Stimulated activated naive CD8-positive, alpha-beta T cell treated with anti-CD3 and anti-CD28 coated beads, Interleukin-15, Interleukin-2, amounts not matched to agents 100 ng/mL and 50 ng/mL, for 24 hours (primary cell): ENCODE measurements around the gene JADE2.
"Not testable (repeated sequence)": the region's sequence is repeated elsewhere in the genome, so short reads cannot be mapped to it uniquely, and the experiment has no call there.

Experiments used
- H3K27ac Mint-ChIP-seq: one replicate; pipeline ENCODE4 v1.8.0; 2021; ENCODE audit warnings: mild to moderate bottlenecking, mixed read lengths
- H3K27me3 Mint-ChIP-seq: one replicate; pipeline ENCODE4 v1.8.0; 2021; ENCODE audit warnings: mixed read lengths
- H3K36me3 Mint-ChIP-seq: one replicate; pipeline ENCODE4 v1.8.0; 2021; ENCODE audit warnings: low read depth, mixed read lengths
- H3K4me1 Mint-ChIP-seq: one replicate; pipeline ENCODE4 v1.8.0; 2021; ENCODE audit warnings: low read depth, mixed read lengths
- H3K4me3 Mint-ChIP-seq: one replicate; pipeline ENCODE4 v1.8.0; 2021; ENCODE audit warnings: mild to moderate bottlenecking, mixed read lengths
- H3K9me3 Mint-ChIP-seq: one replicate; pipeline ENCODE4 v1.8.0; 2021; ENCODE audit warnings: mixed read lengths

Gene JADE2

DNA sequence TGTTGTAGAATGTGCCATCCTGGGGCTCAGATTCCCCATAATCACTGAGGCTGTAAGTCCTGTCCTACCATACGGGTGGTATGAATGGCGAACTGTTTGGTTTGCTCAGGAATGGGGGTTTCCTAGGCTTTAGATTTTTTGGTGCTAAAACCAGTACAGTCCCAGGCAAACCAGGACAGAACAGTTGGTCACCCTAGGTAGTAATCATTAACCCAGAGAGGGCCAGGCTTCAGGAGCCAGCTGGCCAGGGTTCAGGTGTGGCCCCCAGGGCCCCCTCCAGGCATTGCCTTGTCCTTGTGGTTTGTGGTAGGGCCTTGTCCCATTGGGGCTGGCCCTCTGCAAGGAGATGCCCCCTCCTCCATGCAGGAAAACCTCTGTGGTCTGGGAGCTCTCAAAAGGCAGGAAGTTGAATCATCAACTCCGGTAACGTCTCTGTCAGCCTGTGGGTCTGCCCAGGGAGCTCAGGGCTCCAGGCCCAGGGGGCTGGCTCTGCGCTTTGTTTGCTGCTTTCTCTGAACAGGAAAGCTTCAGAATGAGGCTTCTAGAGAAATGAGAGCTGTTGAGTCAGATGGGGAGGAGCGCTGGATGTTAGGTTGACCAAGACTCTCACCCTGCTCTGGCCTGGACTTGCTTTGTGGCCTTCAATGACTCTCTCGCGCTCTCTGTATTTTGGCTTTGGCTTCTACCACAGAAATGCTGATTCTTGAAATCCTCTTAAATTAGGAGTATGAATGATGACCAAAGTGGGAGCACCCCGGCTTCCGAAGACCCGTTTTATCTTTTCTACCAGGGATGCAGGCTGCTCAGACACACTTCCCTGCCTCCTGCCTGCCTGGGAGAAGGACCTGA is 22.2 kb upstream of the JADE2 start:
- no peaks in the 10 kb centered on the region for H3K9me3 Mint-ChIP-seq
- H3K36me3 Mint-ChIP-seq = no peaks in the 10 kb centered on the region
- no peaks in the 10 kb centered on the region for H3K27me3 Mint-ChIP-seq
- H3K4me1 Mint-ChIP-seq = peaks cover 34% of the 10 kb centered on the region
- peak overlapping the region; percentile 95 for H3K27ac Mint-ChIP-seq
- H3K4me3 Mint-ChIP-seq = peak overlapping the region; percentile 33

DNA sequence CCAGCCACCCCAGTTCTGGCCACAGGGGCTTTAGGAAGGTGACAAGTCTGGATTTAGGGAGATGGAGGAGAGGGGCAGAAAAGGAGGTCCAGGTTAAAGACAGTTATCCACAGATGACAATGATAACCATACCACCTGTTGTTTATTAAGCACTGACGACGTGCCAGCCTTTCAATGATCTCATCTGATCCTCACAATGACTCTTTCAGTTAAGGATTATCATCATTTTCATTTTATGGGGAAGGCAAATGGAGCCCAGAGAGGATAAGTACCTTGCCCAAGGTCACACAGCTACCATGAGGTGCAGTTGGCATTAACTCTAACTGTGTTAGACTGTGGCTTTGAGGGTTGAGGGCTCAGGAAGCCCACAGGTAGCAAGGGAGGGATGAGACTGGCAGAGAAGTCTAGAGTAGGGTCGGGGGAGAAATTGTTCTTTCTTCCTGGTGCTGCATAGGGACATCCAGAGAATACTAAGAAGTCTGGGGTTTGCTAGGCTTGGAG is 21.5 kb upstream of the JADE2 start:
- H3K4me1 Mint-ChIP-seq = peaks cover 34% of the 10 kb centered on the region
- H3K27me3 Mint-ChIP-seq = no peaks in the 10 kb centered on the region
- peak overlapping the region; percentile 33 for H3K4me3 Mint-ChIP-seq
- H3K9me3 Mint-ChIP-seq = no peaks in the 10 kb centered on the region
- peak overlapping the region; percentile 95 for H3K27ac Mint-ChIP-seq
- H3K36me3 Mint-ChIP-seq = no peaks in the 10 kb centered on the region

DNA sequence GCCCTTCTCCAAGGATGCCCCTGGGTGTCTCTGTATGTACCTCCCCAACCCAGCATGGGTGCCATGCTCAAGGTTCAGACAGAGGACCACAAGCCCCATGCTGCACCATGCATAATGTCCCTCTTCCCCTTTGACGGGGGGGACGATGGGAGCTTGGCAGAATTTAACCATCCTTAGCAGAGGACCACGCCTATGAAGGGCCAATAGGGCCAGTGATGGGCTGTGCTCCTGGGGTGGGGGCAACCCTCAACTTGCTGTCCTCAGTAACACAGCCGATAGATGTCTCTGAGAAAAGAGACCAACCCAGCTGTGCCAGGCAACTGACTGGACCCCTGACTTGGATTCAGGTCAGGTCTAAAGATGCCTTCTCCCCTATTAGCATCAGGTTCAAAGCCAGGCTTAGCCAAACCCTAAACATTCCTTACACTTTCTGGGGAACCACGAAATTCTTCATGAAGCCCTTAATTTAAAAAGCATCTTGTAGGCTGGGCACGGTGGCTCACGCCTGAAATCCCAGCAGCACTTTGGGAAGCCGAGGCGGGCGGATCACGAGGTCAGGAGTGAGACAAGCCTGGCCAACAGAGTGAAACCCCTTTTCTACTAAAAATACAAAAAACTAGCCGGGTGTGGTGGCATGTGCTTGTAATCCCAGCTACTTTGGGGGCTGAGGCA is 20.7 kb upstream of the JADE2 start:
- no peaks in the 10 kb centered on the region for H3K9me3 Mint-ChIP-seq
- H3K4me3 Mint-ChIP-seq = no peak overlapping the region
- H3K27ac Mint-ChIP-seq = no peak overlapping the region
- H3K4me1 Mint-ChIP-seq = peaks cover 41% of the 10 kb centered on the region
- no peaks in the 10 kb centered on the region for H3K27me3 Mint-ChIP-seq
- H3K36me3 Mint-ChIP-seq = no peaks in the 10 kb centered on the region

DNA sequence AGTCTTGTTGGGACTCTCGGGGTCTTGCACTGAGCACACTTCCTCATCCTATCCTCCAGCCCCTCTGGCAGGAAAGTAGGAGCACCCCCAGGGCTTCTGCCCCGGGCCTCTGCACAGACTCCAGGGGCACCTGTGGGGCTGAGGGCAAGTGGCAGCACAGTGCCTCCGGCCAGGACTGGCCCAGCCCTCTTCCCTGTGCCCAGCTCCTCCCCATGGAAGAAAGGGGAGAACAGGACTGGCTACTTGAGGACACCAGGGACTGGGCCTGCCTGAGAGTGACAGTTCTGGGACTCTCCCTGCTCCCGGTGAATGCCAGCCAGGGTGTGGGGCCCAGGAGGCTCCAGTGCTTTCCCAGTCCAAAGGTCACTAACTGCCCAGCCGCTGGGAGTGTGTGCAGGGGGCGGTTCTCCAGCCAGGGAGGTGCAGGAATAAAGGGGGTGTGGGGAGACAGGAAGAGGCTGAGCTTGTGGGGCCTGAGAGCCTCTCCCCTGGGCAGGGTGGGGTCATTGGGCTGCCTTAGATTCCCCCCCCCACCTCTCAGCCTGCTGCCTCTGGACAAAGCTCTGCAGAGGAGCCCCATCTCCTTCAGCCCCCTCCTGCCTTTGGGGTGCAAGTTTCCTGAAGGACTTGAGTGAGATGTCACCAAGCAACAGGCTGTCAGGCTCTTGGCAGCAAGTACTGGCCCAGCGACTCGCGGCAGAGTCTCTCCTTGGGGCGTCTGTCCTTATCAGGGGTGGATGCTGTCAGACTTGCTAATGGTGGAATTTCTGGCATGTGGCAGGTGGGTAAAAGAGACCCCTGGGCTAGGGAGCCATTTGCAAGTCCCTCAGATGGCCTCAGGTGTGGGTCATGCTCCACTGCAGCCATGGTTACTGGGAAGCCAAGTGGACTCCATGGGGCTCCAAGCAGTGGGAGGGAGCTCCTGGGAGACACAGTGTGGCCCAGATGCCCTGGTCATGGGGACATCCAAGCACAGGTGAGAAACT is 19.1 kb upstream of the JADE2 start:
- H3K4me3 Mint-ChIP-seq = no peak overlapping the region
- no peaks in the 10 kb centered on the region for H3K36me3 Mint-ChIP-seq
- H3K27me3 Mint-ChIP-seq = no peaks in the 10 kb centered on the region
- H3K4me1 Mint-ChIP-seq = peaks cover 56% of the 10 kb centered on the region
- no peaks in the 10 kb centered on the region for H3K9me3 Mint-ChIP-seq
- no peak overlapping the region for H3K27ac Mint-ChIP-seq

DNA sequence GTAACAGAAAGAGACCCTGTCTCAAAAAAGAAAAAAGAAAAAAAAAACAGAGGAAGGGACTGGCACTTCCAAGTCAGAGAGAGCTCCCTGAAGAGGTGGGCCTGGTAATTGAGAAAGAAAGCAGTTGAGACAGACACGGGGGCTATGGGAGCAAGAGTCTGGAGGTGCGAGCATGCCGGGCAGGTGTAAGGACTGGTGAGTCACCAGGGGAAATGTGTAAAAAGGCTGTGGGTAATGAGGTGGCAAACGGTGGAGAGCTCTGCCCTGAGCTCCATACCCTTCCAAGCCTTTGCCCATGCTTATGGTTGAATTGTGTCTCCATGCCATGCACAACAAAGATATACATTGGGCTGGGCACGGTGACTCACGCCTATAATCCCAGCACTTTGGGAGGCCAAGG is 18.0 kb upstream of the JADE2 start:
- H3K27ac Mint-ChIP-seq = no peak overlapping the region
- no peak overlapping the region for H3K4me3 Mint-ChIP-seq
- H3K27me3 Mint-ChIP-seq = no peaks in the 10 kb centered on the region
- H3K4me1 Mint-ChIP-seq = peaks cover 58% of the 10 kb centered on the region
- H3K9me3 Mint-ChIP-seq = no peaks in the 10 kb centered on the region
- no peaks in the 10 kb centered on the region for H3K36me3 Mint-ChIP-seq

DNA sequence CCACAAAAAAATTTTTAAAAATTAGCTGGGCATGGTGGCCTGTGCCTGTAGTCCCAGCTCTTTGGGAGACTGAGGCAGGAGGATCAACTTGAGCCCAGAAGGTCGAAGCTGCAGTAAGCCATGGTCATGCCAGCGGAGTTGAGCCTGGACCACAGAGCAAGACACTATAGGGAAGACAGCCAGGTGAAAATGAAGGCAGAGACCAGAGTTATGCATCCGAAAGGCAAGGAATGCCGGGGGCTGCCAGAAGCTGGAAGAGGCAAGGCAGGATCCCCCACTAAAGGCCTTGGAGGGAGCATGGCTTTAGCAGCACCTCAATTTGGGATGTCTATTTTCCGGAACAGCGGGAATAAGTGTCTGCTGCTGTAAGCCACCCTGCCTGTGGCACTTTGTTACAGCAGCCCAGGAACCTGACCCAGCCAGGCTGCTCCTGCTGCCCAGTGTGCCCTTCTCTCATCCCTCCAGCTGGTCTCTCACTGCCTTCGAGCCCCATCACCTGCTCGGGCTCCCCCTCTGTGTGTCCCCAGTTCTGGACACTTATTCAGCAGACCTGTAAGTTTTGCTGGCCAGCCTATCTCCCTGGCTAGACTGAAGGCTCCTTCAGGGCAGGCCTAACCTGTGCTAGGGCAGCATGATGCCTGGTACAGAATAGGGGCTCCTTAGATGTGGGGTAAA is 16.8 kb upstream of the JADE2 start:
- Mint-ChIP-seq H3K36me3 (no peaks in the 10 kb centered on the region), H3K27me3 (no peaks in the 10 kb centered on the region), H3K4me1 (peaks cover 49% of the 10 kb centered on the region), H3K27ac (no peak overlapping the region), H3K4me3 (no peak overlapping the region), H3K9me3 (no peaks in the 10 kb centered on the region)

DNA sequence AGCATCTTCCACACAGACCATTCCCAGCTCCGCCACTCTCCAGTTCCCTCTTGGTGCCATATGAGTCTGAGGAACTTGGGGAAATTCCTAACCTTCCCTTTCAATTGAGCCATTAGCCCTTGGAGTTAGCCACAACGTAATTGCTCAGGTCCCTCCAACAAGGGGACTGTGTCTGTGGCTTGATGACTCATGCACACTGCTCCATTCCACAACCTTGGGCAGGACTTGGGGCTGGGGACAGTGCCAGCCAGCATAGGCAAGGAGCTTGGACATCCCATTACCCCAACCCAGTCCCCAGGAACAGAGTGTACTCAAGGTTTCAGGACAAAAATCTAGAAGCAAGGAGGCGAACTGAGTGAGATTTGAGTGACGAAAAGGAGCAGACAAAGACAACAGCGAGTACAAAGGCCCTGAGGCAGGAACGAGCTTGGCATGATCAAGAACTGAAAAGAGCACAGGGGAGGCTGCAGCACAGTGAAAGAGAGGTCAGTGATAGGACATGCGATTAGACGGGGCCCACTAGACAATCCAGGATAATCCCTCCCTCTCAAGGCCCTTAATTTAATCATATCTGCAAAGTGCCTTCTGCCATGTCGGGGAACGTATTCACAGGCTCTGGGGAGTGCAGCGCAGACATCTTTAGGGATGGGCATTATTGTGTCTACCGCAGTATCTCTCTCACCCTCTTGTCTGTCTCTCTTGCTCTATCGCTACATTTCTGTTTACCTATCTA is 16.0 kb upstream of the JADE2 start:
- Mint-ChIP-seq H3K9me3 (no peaks in the 10 kb centered on the region), H3K36me3 (no peaks in the 10 kb centered on the region), H3K27me3 (no peaks in the 10 kb centered on the region), H3K4me1 (peaks cover 41% of the 10 kb centered on the region), H3K4me3 (no peak overlapping the region), H3K27ac (peak overlapping the region; percentile 2)

DNA sequence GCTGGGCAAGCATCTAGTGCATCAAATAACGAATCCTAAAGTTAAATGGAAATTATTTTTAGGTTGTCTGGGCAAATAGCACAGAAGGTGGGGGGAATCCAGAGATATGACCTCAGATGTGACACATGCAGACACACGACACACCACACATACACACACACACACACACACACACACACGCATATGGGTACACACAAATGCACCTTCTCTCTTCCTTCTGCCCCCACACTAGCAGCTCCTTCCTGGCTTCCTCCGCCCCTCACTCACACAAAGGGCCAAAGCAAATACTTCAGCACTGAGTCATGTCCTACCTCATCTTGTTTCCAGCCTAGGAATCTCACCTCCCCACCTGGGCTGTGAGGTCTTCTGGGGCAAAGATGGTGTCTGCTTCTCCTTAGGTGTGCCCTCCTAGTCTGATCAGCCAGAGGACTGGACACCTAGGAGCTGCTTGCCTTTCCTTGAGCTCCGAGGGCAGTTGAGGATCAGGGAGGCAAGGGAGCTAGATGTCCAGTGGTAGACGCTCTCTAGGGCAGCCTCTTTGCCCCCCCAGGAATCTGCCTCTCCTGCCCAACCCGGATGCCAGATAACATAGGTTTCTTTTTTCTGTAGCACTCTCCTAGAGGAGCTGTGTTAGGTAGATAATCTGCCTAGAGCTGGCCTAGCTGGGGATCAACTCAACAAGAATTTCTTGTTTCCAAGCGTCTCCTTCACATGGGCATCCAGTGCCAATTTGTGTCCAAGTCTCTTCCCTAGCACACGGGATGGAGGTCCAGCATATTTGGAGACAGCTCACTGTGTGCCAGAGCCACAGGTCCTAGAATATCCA is 14.3 kb upstream of the JADE2 start:
- Mint-ChIP-seq H3K36me3 (no peaks in the 10 kb centered on the region), H3K4me3 (no peak overlapping the region), H3K9me3 (no peaks in the 10 kb centered on the region), H3K27ac (peak overlapping the region; percentile 84), H3K4me1 (peaks cover 40% of the 10 kb centered on the region), H3K27me3 (no peaks in the 10 kb centered on the region)

DNA sequence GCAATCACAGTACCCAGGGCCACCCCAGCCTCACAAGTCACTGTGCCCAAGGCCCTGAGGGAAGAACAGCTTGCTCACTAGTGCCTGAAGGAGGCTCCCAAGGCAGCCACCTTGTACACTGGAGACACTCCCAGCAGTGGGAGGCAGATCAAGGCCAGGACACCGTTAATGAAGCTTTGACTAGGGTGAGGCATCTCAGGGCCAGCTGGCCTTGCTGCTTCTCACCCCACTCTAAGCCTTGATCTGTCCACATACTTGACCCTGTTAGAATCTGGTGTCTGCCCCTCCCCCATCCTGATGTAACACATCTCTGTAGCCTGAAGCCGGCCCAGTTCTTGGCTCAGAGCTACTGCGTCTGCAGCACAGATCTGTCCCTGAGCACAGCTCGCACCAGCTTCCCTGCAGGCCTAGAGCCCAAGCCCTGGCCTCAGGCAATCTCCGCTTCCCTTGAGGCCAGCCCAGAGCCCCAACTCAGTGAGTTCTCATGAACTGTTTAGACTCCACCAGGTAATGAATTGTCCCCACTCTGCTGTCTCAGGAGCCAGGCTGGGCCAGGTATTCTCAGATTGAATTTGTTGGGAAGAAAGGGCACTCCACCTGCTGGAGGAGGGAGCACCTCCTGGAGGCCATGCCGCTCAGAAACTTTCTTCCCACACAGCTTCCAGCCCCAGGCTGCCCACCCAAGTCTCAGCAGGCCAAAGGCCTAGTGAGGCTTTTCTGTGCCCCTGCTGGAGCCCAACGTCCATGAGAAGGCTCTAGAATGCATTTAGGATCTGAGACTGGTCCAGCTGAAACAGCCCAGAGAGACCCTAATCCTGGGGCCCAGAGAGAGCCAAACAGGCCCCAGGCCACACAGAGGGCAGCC is 13.4 kb upstream of the JADE2 start:
- Mint-ChIP-seq H3K27ac (peak overlapping the region; percentile 84), H3K4me3 (no peak overlapping the region), H3K27me3 (no peaks in the 10 kb centered on the region), H3K9me3 (no peaks in the 10 kb centered on the region), H3K36me3 (no peaks in the 10 kb centered on the region), H3K4me1 (peaks cover 38% of the 10 kb centered on the region)

DNA sequence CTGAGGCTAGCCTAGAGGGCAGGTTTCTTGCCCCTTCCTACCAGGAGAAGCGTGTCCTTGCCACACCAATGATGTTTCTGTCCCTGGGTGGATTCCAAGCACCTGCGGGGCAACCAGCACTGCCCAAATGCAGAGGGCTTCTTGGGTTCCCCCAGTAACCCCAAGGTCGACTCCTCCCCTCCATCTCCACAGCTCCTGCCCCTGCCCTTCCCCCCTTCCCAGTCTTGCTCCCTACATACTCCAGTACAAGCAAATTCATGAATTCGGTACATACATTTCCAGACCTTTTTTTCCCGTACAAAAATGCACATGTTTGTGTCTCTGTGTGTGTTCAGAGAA is 12.8 kb upstream of the JADE2 start:
- Mint-ChIP-seq H3K36me3 (no peaks in the 10 kb centered on the region), H3K9me3 (no peaks in the 10 kb centered on the region), H3K27me3 (no peaks in the 10 kb centered on the region), H3K4me3 (no peak overlapping the region), H3K4me1 (peaks cover 33% of the 10 kb centered on the region), H3K27ac (no peak overlapping the region)

DNA sequence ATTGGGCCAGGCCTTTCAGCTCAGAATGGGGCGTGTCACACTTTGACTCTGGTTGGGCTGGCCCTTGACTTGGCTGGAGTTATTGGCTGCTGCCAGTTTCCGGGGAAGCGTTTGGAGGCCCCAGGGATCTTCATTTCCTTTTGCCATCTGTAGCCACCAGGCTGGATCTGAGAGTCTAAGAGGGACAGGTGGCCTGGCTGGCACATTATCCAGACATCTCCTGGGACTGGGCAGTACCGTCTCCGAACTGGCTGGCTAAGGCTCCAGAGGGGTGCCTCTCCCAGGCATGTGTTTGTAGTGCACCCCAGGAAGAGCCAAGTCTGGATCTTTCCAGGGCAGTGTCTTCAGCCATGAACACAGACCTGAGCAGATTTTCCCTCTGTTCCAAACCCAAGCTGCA is 9.7 kb upstream of the JADE2 start:
- Mint-ChIP-seq H3K9me3 (no peaks in the 10 kb centered on the region), H3K27me3 (no peaks in the 10 kb centered on the region), H3K4me1 (peaks cover 15% of the 10 kb centered on the region), H3K27ac (no peak overlapping the region), H3K36me3 (no peaks in the 10 kb centered on the region), H3K4me3 (no peak overlapping the region)

DNA sequence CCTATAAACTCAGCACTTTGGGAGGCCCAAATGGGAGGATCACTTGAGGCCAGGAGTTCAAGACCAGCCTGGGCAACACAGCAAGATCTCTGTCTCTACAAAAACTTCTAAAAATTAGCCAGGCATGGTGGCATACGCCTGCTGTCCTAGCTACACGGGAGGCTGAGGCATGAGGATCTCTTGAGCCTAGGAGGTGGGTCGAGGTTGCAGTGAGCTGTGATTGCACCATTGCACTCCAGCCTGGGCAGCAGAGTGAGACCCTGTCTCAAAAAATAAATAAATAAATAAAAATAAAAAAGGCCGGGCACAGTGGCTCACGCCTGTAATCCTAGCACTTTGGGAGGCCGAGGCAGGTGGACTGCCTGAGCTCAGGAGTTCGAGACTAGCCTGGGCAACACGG is 8.5 kb upstream of the JADE2 start:
- H3K36me3 Mint-ChIP-seq, H3K9me3 Mint-ChIP-seq, H3K4me3 Mint-ChIP-seq, H3K4me1 Mint-ChIP-seq, H3K27me3 Mint-ChIP-seq, H3K27ac Mint-ChIP-seq: not testable (repeated sequence)
